Measurements from ENCODE around the gene AP3S2. TPM values are rescaled to one million over a fixed set of nuclear protein-coding genes. Genes with fewer than 3 reads are reported as not detected.

Gene AP3S2
- total RNA-seq, 4 donors from 2014 or later = 20.9 to 90.0 (median 72.6) TPM

GRCh38 chr15:89787944-89788343, 105.8 kb downstream of the AP3S2 start:
- Histone ChIP-seq H3K27me3 (no peaks in the 10 kb centered on the region), H3K36me3 (peaks cover 0 to 3% (median 0%) of the 10 kb centered on the region in 4 donors), H3K4me1 (peaks cover 19 to 37% (median 27%) of the 10 kb centered on the region in 4 donors), H3K9me3 (peaks cover 0 to 3% of the 10 kb centered on the region in 2 donors), H3K27ac (no peak overlapping the region), H3K4me3 (no peak overlapping the region)
- DNase-seq = no peak
- no peak for TF ChIP-seq EP300 (IDR thresholded peaks at IDR 0.05; ENCODE audit: low read depth)
- no peak for TF ChIP-seq CTCF (IDR thresholded peaks at IDR 0.05)
- no peak for TF ChIP-seq POLR2A (IDR thresholded peaks at IDR 0.05)
- TF ChIP-seq POLR2AphosphoS5 (IDR thresholded peaks at IDR 0.05) = no peak
- WGBS, 2 donors (ENCODE audit: low coverage in 1 of 2) = 97 to 100% methylated on average over 3 of the region's 3 CpGs
- in situ Hi-C loops (cut with MboI; ENCODE audit: low pct_ligation_motif_present in 1 of 4, low pct_unique_long_range_greater_than_20kb in 1 of 4, low sequenced_read_pairs in 3 of 4) = no loop called here
- intact Hi-C loops (cut with DNase I; ENCODE audit: low total_unique reads) = no loop called here

- in situ Hi-C loops (cut with MboI; ENCODE audit: low pct_ligation_motif_present in 1 of 4, low pct_unique_long_range_greater_than_20kb in 1 of 4, low sequenced_read_pairs in 3 of 4) = no loop called here
- H3K36me3 ChIP-seq = no peaks in the 10 kb centered on the region
- intact Hi-C loops (cut with DNase I; ENCODE audit: low total_unique reads) = no loop called here
- H3K9me3 ChIP-seq = peaks cover 0 to 3% of the 10 kb centered on the region in 2 donors
- no peak for DNase-seq
- TF ChIP-seq CTCF (IDR thresholded peaks at IDR 0.05) (no peak), POLR2AphosphoS5 (IDR thresholded peaks at IDR 0.05) (no peak), POLR2A (IDR thresholded peaks at IDR 0.05) (no peak), EP300 (IDR thresholded peaks at IDR 0.05; ENCODE audit: low read depth) (no peak)
- no peaks in the 10 kb centered on the region for H3K27me3 ChIP-seq
- peaks cover 25 to 59% (median 38%) of the 10 kb centered on the region in 4 donors for H3K4me1 ChIP-seq
- no peak overlapping the region for H3K4me3 ChIP-seq
- peak overlapping the region; percentile 87 to 90 (median 89) for H3K27ac ChIP-seq
Observed at GRCh38 chr15:89785774-89786140, 108.0 kb downstream of the AP3S2 start.

- WGBS, 2 donors (ENCODE audit: low coverage in 1 of 2) = 55 to 80% methylated on average over 2 to 13 of the region's 13 CpGs
- intact Hi-C loops (cut with DNase I; ENCODE audit: low total_unique reads) (no loop called here), in situ Hi-C loops (cut with MboI; ENCODE audit: low pct_ligation_motif_present in 1 of 4, low pct_unique_long_range_greater_than_20kb in 1 of 4, low sequenced_read_pairs in 3 of 4) (no loop called here)
- peaks cover 0 to 3% of the 10 kb centered on the region in 2 donors for H3K9me3 ChIP-seq
- TF ChIP-seq POLR2AphosphoS5 (IDR thresholded peaks at IDR 0.05) (peak in 2 of 3 donors; percentile 50 to 65), EP300 (IDR thresholded peaks at IDR 0.05; ENCODE audit: low read depth) (no peak), POLR2A (IDR thresholded peaks at IDR 0.05) (peak; percentile 54)
- no peak overlapping the region for H3K4me3 ChIP-seq
- peaks cover 30 to 64% (median 43%) of the 10 kb centered on the region in 4 donors for H3K4me1 ChIP-seq
- no peaks in the 10 kb centered on the region for H3K27me3 ChIP-seq
- H3K36me3 ChIP-seq = no peaks in the 10 kb centered on the region
- peak overlapping the region; percentile 87 to 90 (median 89) for H3K27ac ChIP-seq
- peak; percentile 87 for DNase-seq
Observed at GRCh38 chr15:89785064-89785773, 108.6 kb downstream of the AP3S2 start.

GRCh38 chr15:89784686-89784960, 109.2 kb downstream of the AP3S2 start:
- Histone ChIP-seq H3K27me3 (no peaks in the 10 kb centered on the region), H3K9me3 (peaks cover 0 to 3% of the 10 kb centered on the region in 2 donors), H3K27ac (peak overlapping the region; percentile 87 to 90 (median 89)), H3K4me1 (peaks cover 30 to 68% (median 46%) of the 10 kb centered on the region in 4 donors), H3K36me3 (no peaks in the 10 kb centered on the region), H3K4me3 (no peak overlapping the region)
- intact Hi-C loops (cut with DNase I; ENCODE audit: low total_unique reads) (no loop called here), in situ Hi-C loops (cut with MboI; ENCODE audit: low pct_ligation_motif_present in 1 of 4, low pct_unique_long_range_greater_than_20kb in 1 of 4, low sequenced_read_pairs in 3 of 4) (no loop called here)
- 57% methylated on average over 6 of the region's 7 CpGs; no CpG with 5 or more reads in 1 of the 2 donors for WGBS, 2 donors (ENCODE audit: low coverage in 1 of 2)
- TF ChIP-seq CTCF (IDR thresholded peaks at IDR 0.05) = no peak
- no peak for TF ChIP-seq POLR2AphosphoS5 (IDR thresholded peaks at IDR 0.05)
- TF ChIP-seq EP300 (IDR thresholded peaks at IDR 0.05; ENCODE audit: low read depth) = no peak
- TF ChIP-seq POLR2A (IDR thresholded peaks at IDR 0.05) = no peak
- no peak for DNase-seq

Measured in transverse colon (tissue), 4 donors.